ENCODE data around the gene PDZD7.

Gene PDZD7

GRCh38 chr10:101001659-101002035 is 29.3 kb downstream of the PDZD7 start:
- no peak for DNase-seq (ENCODE audit: low read depth)

GRCh38 chr10:101000915-101001658 is 29.8 kb downstream of the PDZD7 start:
- DNase-seq (ENCODE audit: low read depth), result peak; percentile 95

- peak; percentile 37 for DNase-seq (ENCODE audit: low read depth)
Measured at GRCh38 chr10:101000127-101000914, 30.6 kb downstream of the PDZD7 start.

- DNase-seq (ENCODE audit: low read depth), result no peak
Measured at GRCh38 chr10:100999742-101000126, 31.2 kb downstream of the PDZD7 start, which contains the start of gene LZTS2. TSS of gene LZTS2 (plus strand) at chr10:100999808. CDS start at chr10:101002539, 2,731 bp downstream.

- peak; percentile 60 for DNase-seq (ENCODE audit: low read depth)
Measured at GRCh38 chr10:100998991-100999741, 31.8 kb downstream of the PDZD7 start.

GRCh38 chr10:100998183-100998990 is 32.5 kb downstream of the PDZD7 start:
- DNase-seq (ENCODE audit: low read depth), result peak; percentile 76

GRCh38 chr10:100997360-100998182 is 33.4 kb downstream of the PDZD7 start:
- DNase-seq (ENCODE audit: low read depth), result peak; percentile 61

GRCh38 chr10:100996678-100997359 is 34.1 kb downstream of the PDZD7 start:
- peak; percentile 9 for DNase-seq (ENCODE audit: low read depth)

GRCh38 chr10:100995181-100995580 is 35.7 kb downstream of the PDZD7 start:
- no peak for DNase-seq (ENCODE audit: low read depth)

GRCh38 chr10:100993986-100994708 is 36.8 kb downstream of the PDZD7 start:
- DNase-seq (ENCODE audit: low read depth), result peak; percentile 33

GRCh38 chr10:100989088-100989487 is 41.8 kb downstream of the PDZD7 start:
- DNase-seq (ENCODE audit: low read depth), result no peak

GRCh38 chr10:100988166-100988565 is 42.8 kb downstream of the PDZD7 start:
- no peak for DNase-seq (ENCODE audit: low read depth)

GRCh38 chr10:100987685-100988049 is 43.3 kb downstream of the PDZD7 start:
- no peak for DNase-seq (ENCODE audit: low read depth)

- peak; percentile 80 for DNase-seq (ENCODE audit: low read depth)
Measured at GRCh38 chr10:100986952-100987684, 43.8 kb downstream of the PDZD7 start, which contains the start of the genes MRPL43 and TWNK. TSS of gene MRPL43 (minus strand) at chr10:100987497. CDS start at chr10:100987443, 54 bp downstream. TSS of gene TWNK (plus strand) at chr10:100987543. CDS start at chr10:100988211, 668 bp downstream.

GRCh38 chr10:100986623-100986951 is 44.3 kb downstream of the PDZD7 start:
- peak; percentile 22 for DNase-seq (ENCODE audit: low read depth)

- no peak for DNase-seq (ENCODE audit: low read depth)
Measured at GRCh38 chr10:100985336-100985735, 45.6 kb downstream of the PDZD7 start.

GRCh38 chr10:100984672-100985177 is 46.2 kb downstream of the PDZD7 start:
- peak; percentile 29 for DNase-seq (ENCODE audit: low read depth)

GRCh38 chr10:100983868-100984671 is 46.9 kb downstream of the PDZD7 start:
- no peak for DNase-seq (ENCODE audit: low read depth)
